Right lobe of liver (tissue), 4 donors: Measurements from ENCODE around the gene CEACAM18.

Experiments
- CTCF ChIP-seq, 4 donors: fragments of 200-600 bp in 3 of 4; fragments of 450-650 bp in 1 of 4; IDR thresholded peaks; one replicate each; pipeline versions ENCODE4 v1.5.1 to v1.8.0; 2016 to 2022; ENCODE audit warnings: antibody characterized with exemption in 4 of 4, mild to moderate bottlenecking in 2 of 4
- POLR2A ChIP-seq: fragments of 450-650 bp; IDR thresholded peaks from one replicate; pipeline ENCODE4 v1.6.1; 2017; ENCODE audit warnings: antibody characterized with exemption, mild to moderate bottlenecking
- donor health status: DM: no; HTN: no; CAD: no.
- donor health status: DM: no; HTN: no; CAD: no.
- donor health status: DM: no; HTN: yes; CAD: no.

DNA sequence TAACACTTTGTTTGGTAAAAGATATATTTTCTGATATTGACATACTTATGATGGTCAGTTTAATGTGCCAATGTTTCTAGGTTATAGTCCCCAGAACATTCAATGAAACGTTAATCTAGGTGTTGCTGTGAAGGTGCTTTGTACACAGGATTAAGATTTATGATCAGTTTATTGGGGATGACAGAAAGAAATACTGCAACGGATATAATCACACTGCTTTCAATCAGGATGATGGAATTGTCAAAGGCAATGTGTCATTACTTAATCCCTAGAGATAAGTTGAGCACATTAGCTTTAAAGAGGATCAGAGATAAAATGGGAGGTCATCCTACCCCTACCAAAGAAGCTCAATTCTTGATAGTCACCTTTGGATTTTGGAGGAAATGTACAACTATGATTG is 35.6 kb downstream of the CEACAM18 start:
- TF ChIP-seq CTCF (IDR thresholded peaks at IDR 0.05) (no peak), POLR2A (no peak)
